OCI-LY7 (cell line): Measurements from ENCODE around the gene ZFHX3. TPM values are rescaled to one million over a fixed set of nuclear protein-coding genes. Genes with fewer than 3 reads are reported as not detected.

ENCODE experiments used
- BruUV-seq: library from RNA; stranded (reverse); fragments of 400-500 nt; replicated peaks from 2 replicates; lab custom pipeline; 2021; lab: Mats Ljungman, UMichigan
- CTCF ChIA-PET: fragments of 300-600 bp; sonication (Branson Sonifier 250); formaldehyde crosslinking; loops from one replicate; lab custom pipeline; 2022; ENCODE audit warnings: antibody characterized with exemption; ENCODE audit not compliant: unreplicated experiment; lab: Charles Lee
- POLR2A ChIA-PET: fragments of 300-600 bp; sonication (Branson Sonifier 250); formaldehyde crosslinking; loops from one replicate; lab custom pipeline; 2022; ENCODE audit warnings: antibody characterized with exemption; lab: Charles Lee
- DNase-seq: peaks from one replicate; pipeline ENCODE4 v3.0.0-alpha.2; 2015; ENCODE audit warnings: low spot score
- H2AFZ ChIP-seq: fragments of 200-600 bp; sonication (generic), shearing (Covaris generic); 2 replicates; pipeline ENCODE4 v1.6.1; 2014; ENCODE audit warnings: mild to moderate bottlenecking, antibody characterized with exemption, low read length, moderate library complexity
- H3K27ac ChIP-seq: fragments of 200-600 bp; sonication (generic); 2 replicates; pipeline ENCODE4 v1.5.1; 2014; ENCODE audit warnings: mixed run types, low read depth, mild to moderate bottlenecking, moderate library complexity, low read length, inconsistent platforms; ENCODE audit not compliant: poor library complexity, severe bottlenecking
- H3K36me3 ChIP-seq: fragments of 200-600 bp; sonication (generic); 2 replicates; pipeline ENCODE4 v1.6.1; 2014; ENCODE audit warnings: mild to moderate bottlenecking, antibody characterized with exemption, low read length, moderate library complexity, mixed read lengths; ENCODE audit not compliant: insufficient read depth
- H3K4me1 ChIP-seq: fragments of 200-600 bp; sonication (generic); 2 replicates; pipeline ENCODE4 v1.5.1; 2014; ENCODE audit warnings: mild to moderate bottlenecking, low read length; ENCODE audit not compliant: insufficient read depth, poor library complexity, severe bottlenecking
- H3K4me2 ChIP-seq: fragments of 200-600 bp; sonication (generic); 2 replicates; pipeline ENCODE4 v1.6.1; 2014; ENCODE audit warnings: mild to moderate bottlenecking, low read length
- H3K4me3 ChIP-seq: fragments of 200-600 bp; sonication (generic); 2 replicates; pipeline ENCODE4 v1.5.1; 2014; ENCODE audit warnings: mild to moderate bottlenecking, low read depth, low read length; ENCODE audit not compliant: poor library complexity, severe bottlenecking
- H3K79me2 ChIP-seq: fragments of 200-600 bp; sonication (generic); 2 replicates; pipeline ENCODE4 v1.6.1; 2016; ENCODE audit warnings: low read depth, mild to moderate bottlenecking, low read length, moderate library complexity, mixed read lengths; ENCODE audit not compliant: insufficient read depth
- H3K9me2 ChIP-seq: fragments of 200-600 bp; sonication (generic); 2 replicates; pipeline ENCODE4 v1.6.1; 2016; ENCODE audit warnings: mild to moderate bottlenecking, low read length, mixed read lengths; ENCODE audit not compliant: insufficient read depth
- H3K9me3 ChIP-seq: fragments of 200-600 bp; sonication (generic); 2 replicates; pipeline ENCODE4 v1.6.1; 2014; ENCODE audit warnings: mild to moderate bottlenecking, mixed run types, low read length, mixed read lengths
- H4K20me1 ChIP-seq: fragments of 200-600 bp; sonication (generic); 2 replicates; pipeline ENCODE4 v1.6.1; 2014; ENCODE audit warnings: mild to moderate bottlenecking, antibody characterized with exemption, low read length, moderate library complexity, mixed read lengths; ENCODE audit not compliant: insufficient read depth
- EZH2phosphoT487 ChIP-seq: fragments of 200-600 bp; sonication (generic); IDR thresholded peaks from 2 replicates; pipeline ENCODE4 v1.6.1; 2018; ENCODE audit warnings: low read depth, borderline replicate concordance, mild to moderate bottlenecking, mixed run types, antibody characterized with exemption, low read length, moderate library complexity, mixed read lengths
- intact Hi-C: fragments of 100-400 bp; cut with micrococcal nuclease; formaldehyde crosslinking; loops from one replicate; pipeline ENCODE4 v1.10.0; 2022; ENCODE audit not compliant: unreplicated experiment
- small RNA-seq: library from RNA; depleted of rRNA; stranded (forward); fragments of <200 nt; gene quantifications from one replicate; pipeline ENCODE3, GENCODE V24; 2014
- total RNA-seq, 2 experiments: library from RNA; depleted of rRNA in 1 of 2; stranded (reverse); fragments of >200 nt in 1 of 2; shearing (Covaris generic) in 1 of 2; gene quantifications; 2 replicates each; pipeline ENCODE4 v1.2.3, GENCODE V29; 2014 to 2022
- TF ChIP-seq, protein P1 (sequence below): fragments of 200-600 bp; sonication (generic); conservative IDR thresholded peaks from 2 replicates; pipeline ENCODE4 v1.5.1; 2014; ENCODE audit warnings: mild to moderate bottlenecking, antibody characterized with exemption, low read length, moderate library complexity, mixed read lengths

The ZFHX3 gene
- total RNA-seq, 2 experiments from 2014 or later = 1.3 to 6.2 TPM

DNA sequence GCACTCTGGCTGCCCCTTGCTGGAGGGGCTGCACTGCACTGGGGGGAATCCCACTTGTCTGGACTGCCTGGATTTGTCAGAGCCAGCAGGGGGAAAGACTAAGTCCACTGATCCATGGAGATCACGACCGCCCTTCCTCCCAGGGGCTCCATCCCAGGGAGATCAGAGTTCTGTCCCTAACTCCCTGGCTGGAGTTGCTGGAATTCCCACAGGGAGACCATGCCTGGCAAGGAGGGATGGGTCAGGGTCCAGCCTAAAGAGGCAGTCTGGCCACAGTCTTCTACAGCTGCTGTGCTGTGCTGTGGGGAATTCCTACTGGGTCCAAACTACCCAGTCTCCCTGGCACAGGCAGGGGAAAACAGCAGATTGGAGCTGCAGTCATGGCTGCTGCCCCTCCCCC lies 311.9 kb downstream of the ZFHX3 start:
- BruUV-seq = no TSS peak
- CTCF ChIA-PET = no interaction called here
- Histone ChIP-seq H3K79me2 (no peaks in the 10 kb centered on the region), H3K27ac (no peak overlapping the region), H3K9me3 (no peaks in the 10 kb centered on the region), H4K20me1 (no peaks in the 10 kb centered on the region), H3K36me3 (no peaks in the 10 kb centered on the region), H2AFZ (no peak overlapping the region), H3K9me2 (no peaks in the 10 kb centered on the region), H3K4me1 (no peaks in the 10 kb centered on the region), H3K4me2 (no peak overlapping the region), H3K4me3 (no peak overlapping the region)
- DNase-seq = no peak
- TF ChIP-seq, protein P1, sequence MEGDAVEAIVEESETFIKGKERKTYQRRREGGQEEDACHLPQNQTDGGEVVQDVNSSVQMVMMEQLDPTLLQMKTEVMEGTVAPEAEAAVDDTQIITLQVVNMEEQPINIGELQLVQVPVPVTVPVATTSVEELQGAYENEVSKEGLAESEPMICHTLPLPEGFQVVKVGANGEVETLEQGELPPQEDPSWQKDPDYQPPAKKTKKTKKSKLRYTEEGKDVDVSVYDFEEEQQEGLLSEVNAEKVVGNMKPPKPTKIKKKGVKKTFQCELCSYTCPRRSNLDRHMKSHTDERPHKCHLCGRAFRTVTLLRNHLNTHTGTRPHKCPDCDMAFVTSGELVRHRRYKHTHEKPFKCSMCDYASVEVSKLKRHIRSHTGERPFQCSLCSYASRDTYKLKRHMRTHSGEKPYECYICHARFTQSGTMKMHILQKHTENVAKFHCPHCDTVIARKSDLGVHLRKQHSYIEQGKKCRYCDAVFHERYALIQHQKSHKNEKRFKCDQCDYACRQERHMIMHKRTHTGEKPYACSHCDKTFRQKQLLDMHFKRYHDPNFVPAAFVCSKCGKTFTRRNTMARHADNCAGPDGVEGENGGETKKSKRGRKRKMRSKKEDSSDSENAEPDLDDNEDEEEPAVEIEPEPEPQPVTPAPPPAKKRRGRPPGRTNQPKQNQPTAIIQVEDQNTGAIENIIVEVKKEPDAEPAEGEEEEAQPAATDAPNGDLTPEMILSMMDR = no peak
- no peak for TF ChIP-seq EZH2phosphoT487
- intact Hi-C loops = no loop called here
- POLR2A ChIA-PET = no interaction called here

Small RNAs within 50 kb of the gene (small RNA-seq; reads per million reads assigned to genes)
- not detected for gene AC002044.1
- not detected for gene RNU7-71P
